SK-N-MC (cell line): ENCODE data around the gene GGT6.

Experiments used
- EZH2 ChIP-seq: fragments of 200-600 bp; sonication (generic); IDR thresholded peaks from one replicate; pipeline ENCODE4 v1.6.1; 2017; ENCODE audit warnings: antibody characterized with exemption
- POLR2AphosphoS5 ChIP-seq: IDR thresholded peaks from 2 replicates; pipeline ENCODE4 v1.6.1; 2012; ENCODE audit warnings: mild to moderate bottlenecking, low read depth, low read length, borderline replicate concordance

- TF ChIP-seq POLR2AphosphoS5 = no peak
- no peak for TF ChIP-seq EZH2
Observed at GRCh38 chr17:4560837-4561256, 470 bp upstream of the GGT6 start.
